Ovary (tissue), 9 donors: Measurements from ENCODE around the gene ZP1. TPM values are rescaled to one million over a fixed set of nuclear protein-coding genes. Genes with fewer than 3 reads are reported as not detected.

Source experiments
- DNase-seq, 5 donors: peaks; one replicate each; pipeline ENCODE4 v3.0.0-alpha.2; 2019 to 2020
- H3K27ac ChIP-seq, 2 donors: fragments of 200-600 bp; one replicate each; pipeline versions ENCODE4 v1.5.1 to v1.8.0; 2019 to 2022
- H3K27me3 ChIP-seq: fragments of 200-600 bp; one replicate; pipeline ENCODE4 v1.8.0; 2022
- H3K36me3 ChIP-seq: fragments of 200-600 bp; sonication (generic); one replicate; pipeline ENCODE4 v1.5.1; 2019
- H3K4me1 ChIP-seq: one replicate; pipeline ENCODE4 v1.8.1; 2013; ENCODE audit warnings: mild to moderate bottlenecking, moderate library complexity; ENCODE audit not compliant: insufficient read depth
- H3K4me3 ChIP-seq: fragments of 200-600 bp; sonication (generic); one replicate; pipeline ENCODE4 v1.5.1; 2017
- H3K9me3 ChIP-seq, 2 donors: fragments of 200-600 bp in 1 of 2; sonication (generic) in 1 of 2; one replicate each; pipeline versions ENCODE4 v1.5.1 to v1.8.1; 2013 to 2019; ENCODE audit warnings: mild to moderate bottlenecking in 1 of 2, moderate library complexity in 1 of 2
- EP300 ChIP-seq: sonication (generic); formaldehyde crosslinking; IDR thresholded peaks from one replicate; pipeline ENCODE4 v1.6.1; 2017; ENCODE audit warnings: antibody characterized with exemption
- POLR2A ChIP-seq: fragments of 450-650 bp; IDR thresholded peaks from one replicate; pipeline ENCODE4 v1.6.1; 2017; ENCODE audit warnings: antibody characterized with exemption, mild to moderate bottlenecking, moderate library complexity
- WGBS, 3 donors: extraction: QIAGEN DNeasy Blood & Tissue Kit in 1 of 3; methylation state at CpG; one replicate each; pipeline versions ENCODE4 v1.1.5 to v1.1.7; 2013 to 2017; 5-methylcytosine and 5-hydroxymethylcytosine counted together
- intact Hi-C, 4 donors: fragments of 100-400 bp; cut with DNase I; formaldehyde crosslinking; loops; one replicate each; pipeline versions ENCODE4 v1.11.0 to v1.15.1; 2022 to 2023
- polyA plus RNA-seq, 2 donors: library from polyadenylated mRNA; stranded (reverse); fragments of 200-250 nt in 1 of 2; fragments of 350-450 nt in 1 of 2; fragmentation: Illumina TruSeq in 1 of 2; extraction: RNeasy Lipid Tissue Mini Kit (QIAGEN cat#74804) in 1 of 2; gene quantifications; one replicate each; pipeline ENCODE4 v1.2.3, GENCODE V29; 2013 to 2014
- total RNA-seq, 7 donors: library from RNA; depleted of rRNA in 2 of 7; stranded (reverse); fragments of >200 nt in 2 of 7; fragmentation: NEBNext Ultra II Directional in 3 of 7; extraction: Animal tissue kit (Norgen Biotek cat#: 25700) in 3 of 7; gene quantifications; one replicate each; pipeline versions ENCODE4 v1.1.0 to v1.2.4, GENCODE V29; 2016 to 2023
- TF ChIP-seq, protein P1 (sequence below), 3 donors: fragments of 450-650 bp in 2 of 3; fragments of 200-600 bp in 1 of 3; IDR thresholded peaks; one replicate each; pipeline versions ENCODE4 v1.5.1 to v1.8.0; 2016 to 2022; ENCODE audit warnings: antibody characterized with exemption in 3 of 3, mild to moderate bottlenecking in 1 of 3
- donor health status: DM: no; HTN: no; CAD: no; lungs with moderate emphysema.
- donor health status: DM: no; HTN: no; CAD: no.
- donor health status: Bipolar disorder and iron deficiency.
- donor health status: DM: yes; HTN: yes; CAD: no.
- donor health status: DM: no; HTN: no; CAD: no.
- donor health status: DM: yes; HTN: yes; CAD: no.

The ZP1 gene
- total and polyA plus RNA-seq, 9 donors, result 0.17 TPM; not detected in 8

DNA sequence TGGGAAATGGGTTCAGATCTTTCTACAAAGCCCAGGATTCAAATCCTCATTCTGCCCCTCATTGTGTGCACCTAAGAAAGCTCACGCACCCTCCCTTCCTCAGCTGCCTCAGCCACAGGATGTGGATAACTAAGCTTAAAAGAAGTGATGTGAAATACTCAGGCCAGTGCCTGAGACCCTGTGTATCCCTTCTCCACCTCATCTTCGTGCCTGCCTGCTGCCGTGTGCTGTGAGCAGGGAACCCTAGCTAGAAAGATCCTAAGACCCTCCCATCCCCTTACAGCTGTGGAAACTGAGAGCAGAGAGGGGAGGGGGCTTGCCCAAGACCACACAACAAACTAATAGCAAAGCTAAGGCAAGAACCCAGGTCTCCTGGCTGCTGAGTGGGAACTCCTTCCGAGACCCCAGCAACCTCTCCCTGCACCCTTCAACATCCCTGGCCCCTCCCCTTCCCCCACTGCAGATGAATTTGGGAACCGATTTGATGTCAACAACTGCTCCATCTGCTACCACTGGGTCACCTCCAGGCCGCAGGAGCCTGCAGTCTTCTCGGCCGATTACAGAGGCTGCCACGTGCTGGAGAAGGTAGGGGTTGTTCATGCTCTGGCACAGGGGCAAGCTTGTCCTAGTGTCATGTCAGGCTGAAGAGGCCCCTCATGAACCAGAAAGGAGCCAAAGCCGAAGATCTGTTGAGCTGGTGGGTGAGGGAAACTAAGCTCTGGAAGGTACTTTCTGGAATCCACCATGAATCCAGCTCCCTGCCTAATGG, 1.5 kb downstream of the ZP1 start:
- Histone ChIP-seq H3K4me3 (no peak overlapping the region), H3K27ac (no peak overlapping the region), H3K9me3 (no peaks in the 10 kb centered on the region), H3K27me3 (no peaks in the 10 kb centered on the region), H3K36me3 (no peaks in the 10 kb centered on the region), H3K4me1 (peaks cover 2% of the 10 kb centered on the region)
- WGBS, 3 donors, result 67 to 83% (median 82%) methylated on average over 10 of the region's 10 CpGs
- TF ChIP-seq, protein P1, sequence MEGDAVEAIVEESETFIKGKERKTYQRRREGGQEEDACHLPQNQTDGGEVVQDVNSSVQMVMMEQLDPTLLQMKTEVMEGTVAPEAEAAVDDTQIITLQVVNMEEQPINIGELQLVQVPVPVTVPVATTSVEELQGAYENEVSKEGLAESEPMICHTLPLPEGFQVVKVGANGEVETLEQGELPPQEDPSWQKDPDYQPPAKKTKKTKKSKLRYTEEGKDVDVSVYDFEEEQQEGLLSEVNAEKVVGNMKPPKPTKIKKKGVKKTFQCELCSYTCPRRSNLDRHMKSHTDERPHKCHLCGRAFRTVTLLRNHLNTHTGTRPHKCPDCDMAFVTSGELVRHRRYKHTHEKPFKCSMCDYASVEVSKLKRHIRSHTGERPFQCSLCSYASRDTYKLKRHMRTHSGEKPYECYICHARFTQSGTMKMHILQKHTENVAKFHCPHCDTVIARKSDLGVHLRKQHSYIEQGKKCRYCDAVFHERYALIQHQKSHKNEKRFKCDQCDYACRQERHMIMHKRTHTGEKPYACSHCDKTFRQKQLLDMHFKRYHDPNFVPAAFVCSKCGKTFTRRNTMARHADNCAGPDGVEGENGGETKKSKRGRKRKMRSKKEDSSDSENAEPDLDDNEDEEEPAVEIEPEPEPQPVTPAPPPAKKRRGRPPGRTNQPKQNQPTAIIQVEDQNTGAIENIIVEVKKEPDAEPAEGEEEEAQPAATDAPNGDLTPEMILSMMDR (IDR thresholded peaks at IDR 0.05), result no peak
- TF ChIP-seq POLR2A (no peak), EP300 (no peak)
- intact Hi-C loops, result no loop called here
- DNase-seq, result no peak

DNA sequence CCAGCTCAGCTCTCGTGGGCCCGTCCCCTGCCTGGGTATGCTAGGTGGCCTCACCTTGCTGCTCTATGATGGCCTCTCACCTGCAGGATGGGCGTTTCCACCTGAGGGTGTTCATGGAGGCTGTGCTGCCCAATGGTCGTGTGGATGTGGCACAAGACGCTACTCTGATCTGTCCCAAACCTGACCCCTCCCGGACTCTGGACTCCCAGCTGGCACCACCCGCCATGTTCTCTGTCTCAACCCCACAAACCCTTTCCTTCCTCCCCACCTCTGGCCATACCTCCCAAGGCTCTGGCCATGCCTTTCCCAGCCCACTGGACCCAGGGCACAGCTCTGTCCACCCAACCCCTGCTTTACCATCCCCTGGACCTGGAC, 2.1 kb downstream of the ZP1 start:
- Histone ChIP-seq H3K27ac (no peak overlapping the region), H3K36me3 (no peaks in the 10 kb centered on the region), H3K4me3 (no peak overlapping the region), H3K27me3 (no peaks in the 10 kb centered on the region), H3K9me3 (no peaks in the 10 kb centered on the region), H3K4me1 (peaks cover 2% of the 10 kb centered on the region)
- no peak for DNase-seq
- TF ChIP-seq, protein P1 (IDR thresholded peaks at IDR 0.05), result no peak
- TF ChIP-seq EP300, result no peak
- TF ChIP-seq POLR2A, result no peak
- intact Hi-C loops, result no loop called here
- WGBS, 3 donors, result 89 to 91% (median 89%) methylated on average over 7 of the region's 7 CpGs

DNA sequence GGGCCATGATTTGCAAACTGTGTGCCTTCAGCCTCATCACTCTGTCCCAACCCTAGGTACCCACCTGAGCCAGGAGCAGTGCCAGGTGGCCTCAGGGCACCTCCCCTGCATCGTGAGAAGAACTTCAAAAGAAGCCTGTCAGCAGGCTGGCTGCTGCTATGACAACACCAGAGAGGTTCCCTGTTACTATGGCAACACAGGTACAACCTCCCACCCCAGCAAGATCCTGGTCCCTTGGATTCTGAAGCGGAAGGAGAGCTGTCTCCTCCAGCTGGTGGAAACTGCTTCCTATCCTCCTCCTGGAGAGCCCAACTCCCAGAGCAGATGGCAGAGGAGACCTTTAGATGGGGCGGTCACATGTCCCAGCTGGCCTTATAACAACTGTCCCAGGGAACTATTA, 2.9 kb downstream of the ZP1 start:
- Histone ChIP-seq H3K4me1 (peaks cover 2% of the 10 kb centered on the region), H3K36me3 (no peaks in the 10 kb centered on the region), H3K27me3 (no peaks in the 10 kb centered on the region), H3K4me3 (no peak overlapping the region), H3K9me3 (no peaks in the 10 kb centered on the region), H3K27ac (no peak overlapping the region)
- no peak for DNase-seq
- TF ChIP-seq POLR2A (no peak), EP300 (no peak)
- TF ChIP-seq, protein P1 (IDR thresholded peaks at IDR 0.05), result no peak
- WGBS, 3 donors, result 68 to 74% (median 73%) methylated on average over 3 of the region's 3 CpGs
- intact Hi-C loops, result no loop called here

DNA sequence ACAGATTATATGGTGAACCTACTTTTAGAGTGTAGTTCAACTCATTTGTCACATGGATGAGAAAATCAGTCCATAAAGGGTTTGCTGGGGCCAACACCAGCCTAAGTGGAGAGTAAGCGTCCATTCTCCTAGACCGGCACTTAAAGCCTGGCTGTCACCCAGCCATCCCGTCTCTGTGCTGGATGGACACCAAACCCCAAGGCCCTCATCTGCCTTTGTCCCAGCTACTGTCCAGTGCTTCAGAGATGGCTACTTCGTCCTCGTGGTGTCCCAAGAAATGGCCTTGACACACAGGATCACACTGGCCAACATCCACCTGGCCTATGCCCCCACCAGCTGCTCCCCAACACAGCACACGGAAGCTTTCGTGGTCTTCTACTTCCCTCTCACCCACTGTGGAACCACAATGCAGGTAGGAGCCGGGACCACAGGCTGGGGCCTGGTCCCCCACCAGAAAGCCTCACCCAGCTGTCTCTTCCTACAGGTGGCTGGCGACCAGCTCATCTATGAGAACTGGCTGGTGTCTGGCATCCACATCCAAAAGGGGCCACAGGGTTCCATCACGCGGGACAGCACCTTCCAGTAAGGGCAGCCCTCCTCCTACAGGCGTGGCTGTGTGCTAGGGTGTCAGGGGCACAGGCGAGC, 3.5 kb downstream of the ZP1 start:
- peaks cover 2% of the 10 kb centered on the region for H3K4me1 ChIP-seq
- 68 to 75% (median 74%) methylated on average over 13 of the region's 13 CpGs for WGBS, 3 donors
- intact Hi-C loops, result no loop called here
- H3K27ac ChIP-seq, result no peak overlapping the region
- no peaks in the 10 kb centered on the region for H3K9me3 ChIP-seq
- no peaks in the 10 kb centered on the region for H3K36me3 ChIP-seq
- DNase-seq, result no peak
- no peaks in the 10 kb centered on the region for H3K27me3 ChIP-seq
- H3K4me3 ChIP-seq, result no peak overlapping the region
- TF ChIP-seq, protein P1 (IDR thresholded peaks at IDR 0.05), result no peak
- no peak for TF ChIP-seq EP300
- TF ChIP-seq POLR2A, result no peak
